ENCODE measurements around the gene ARRDC1.
"Not testable (repeated sequence)": the region's sequence is repeated elsewhere in the genome, so short reads cannot be mapped to it uniquely, and the experiment has no call there.

The ARRDC1 gene

GRCh38 chr9:137605121-137606004 is at the start of gene ARRDC1:
ARRDC1 (plus strand) TSS chr9:137605686; CDS start chr9:137605718, 32 bp downstream.
- DNase-seq (ENCODE audit: low read depth) = peak; percentile 93

GRCh38 chr9:137556069-137556838 is 49.2 kb upstream of the ARRDC1 start:
- no peak for DNase-seq (ENCODE audit: low read depth)

GRCh38 chr9:137558127-137558526 is 47.4 kb upstream of the ARRDC1 start:
- no peak for DNase-seq (ENCODE audit: low read depth)

- DNase-seq (ENCODE audit: low read depth) = no peak
These were observed 41.4 kb upstream of the ARRDC1 start for GRCh38 chr9:137564134-137564533.

GRCh38 chr9:137564817-137565411 is 40.6 kb upstream of the ARRDC1 start:
- no peak for DNase-seq (ENCODE audit: low read depth)

- not testable (repeated sequence) for DNase-seq (ENCODE audit: low read depth)
These were observed 37.0 kb upstream of the ARRDC1 start for GRCh38 chr9:137568445-137568844.

- DNase-seq (ENCODE audit: low read depth) = no peak
These were observed 35.8 kb upstream of the ARRDC1 start for GRCh38 chr9:137569609-137570203.

- DNase-seq (ENCODE audit: low read depth) = no peak
These were observed 34.9 kb upstream of the ARRDC1 start for GRCh38 chr9:137570566-137570965.

GRCh38 chr9:137574192-137574591 is 31.3 kb upstream of the ARRDC1 start:
- no peak for DNase-seq (ENCODE audit: low read depth)

GRCh38 chr9:137575364-137575715 is 30.1 kb upstream of the ARRDC1 start:
- no peak for DNase-seq (ENCODE audit: low read depth)

- DNase-seq (ENCODE audit: low read depth) = no peak
These were observed 29.6 kb upstream of the ARRDC1 start for GRCh38 chr9:137575716-137576411.

GRCh38 chr9:137578518-137579258 is 26.8 kb upstream of the ARRDC1 start, which contains the start of gene DPH7:
DPH7 (minus strand) TSS chr9:137578925; CDS start chr9:137578777, 148 bp downstream.
- DNase-seq (ENCODE audit: low read depth) = peak; percentile 95

GRCh38 chr9:137579259-137579604 is 26.3 kb upstream of the ARRDC1 start:
- no peak for DNase-seq (ENCODE audit: low read depth)

- no peak for DNase-seq (ENCODE audit: low read depth)
These were observed 25.1 kb upstream of the ARRDC1 start for GRCh38 chr9:137580209-137580953.

GRCh38 chr9:137580954-137581322 is 24.5 kb upstream of the ARRDC1 start:
- no peak for DNase-seq (ENCODE audit: low read depth)

GRCh38 chr9:137581361-137582285 is 23.9 kb upstream of the ARRDC1 start:
- DNase-seq (ENCODE audit: low read depth) = no peak

GRCh38 chr9:137582286-137582860 is 23.1 kb upstream of the ARRDC1 start:
- DNase-seq (ENCODE audit: low read depth) = no peak

- no peak for DNase-seq (ENCODE audit: low read depth)
These were observed 22.1 kb upstream of the ARRDC1 start for GRCh38 chr9:137583347-137583746.

- DNase-seq (ENCODE audit: low read depth) = no peak
These were observed 21.5 kb upstream of the ARRDC1 start for GRCh38 chr9:137583957-137584356.
